A549 (cell line): ENCODE data around the gene PHRF1. TPM values are rescaled to one million over a fixed set of nuclear protein-coding genes. Genes with fewer than 3 reads are reported as not detected.

Source experiments
- ATAC-seq, 2 experiments: fragments of 200-7000 bp in 1 of 2; fragments of >200 bp in 1 of 2; cut with Nextera tagmentation in 1 of 2; cut with Tn5 transposase in 1 of 2; 3 replicates each; pipeline versions ENCODE4 v1.8.0 to v1.9.1; 2018 to 2020; ENCODE audit warnings: mild to moderate bottlenecking in 1 of 2, moderate library complexity in 1 of 2
- CTCF ChIA-PET: fragments of 300-600 bp; sonication (Branson Sonifier 250); formaldehyde crosslinking; extraction: SDS; loops from one replicate; lab custom pipeline; 2021; ENCODE audit warnings: antibody characterized with exemption, inconsistent platforms; lab: Yijun Ruan, JAX
- POLR2A ChIA-PET: fragments of 350-600 bp; formaldehyde crosslinking; extraction: SDS; loops from one replicate; lab custom pipeline; 2021; ENCODE audit warnings: antibody characterized with exemption, inconsistent platforms; lab: Yijun Ruan, JAX
- DNase-seq, 2 experiments: peaks; one replicate each; pipeline versions ENCODE4 v3.0.0 to v3.0.0-alpha.2; 2011 to 2016; ENCODE audit warnings: low read depth in 1 of 2, low spot score in 1 of 2
- FAIRE-seq: peaks from 2 replicates; lab custom pipeline; 2011; peaks lifted over from hg19 to GRCh38; lab: Jason Lieb, UNC
- H3K27ac ChIP-seq, 2 experiments: fragments of >200 bp; sonication (Bioruptor Twin); formaldehyde crosslinking; 3 replicates each; pipeline ENCODE4 v1.5.1; 2016 to 2017
- H3K4me1 ChIP-seq: fragments of >200 bp; sonication (Bioruptor Twin); formaldehyde crosslinking; 3 replicates; pipeline ENCODE4 v1.6.1; 2016
- H3K4me2 ChIP-seq: fragments of >200 bp; sonication (Bioruptor Twin); formaldehyde crosslinking; 3 replicates; pipeline ENCODE4 v1.6.1; 2016
- H3K4me3 ChIP-seq: fragments of >200 bp; sonication (Bioruptor Twin); formaldehyde crosslinking; 3 replicates; pipeline ENCODE4 v1.5.1; 2016
- H3K9me3 ChIP-seq: fragments of >200 bp; sonication (Bioruptor Twin); formaldehyde crosslinking; 3 replicates; pipeline ENCODE4 v1.6.1; 2016
- BHLHE40 ChIP-seq: IDR thresholded peaks from 2 replicates; pipeline ENCODE4 v1.6.1; 2012; ENCODE audit warnings: low read depth, low read length, inconsistent platforms
- CBX2 ChIP-seq: fragments of 200-600 bp; sonication (generic); IDR thresholded peaks from 2 replicates; pipeline ENCODE4 v1.6.1; 2016; ENCODE audit warnings: low read depth, mild to moderate bottlenecking, borderline replicate concordance
- CEBPB ChIP-seq, 2 experiments: fragments of >200 bp in 1 of 2; sonication (Bioruptor Twin) in 1 of 2; formaldehyde crosslinking in 1 of 2; IDR thresholded peaks; 2 replicates each; pipeline ENCODE4 v1.6.1; 2012 to 2016
- EHMT2 ChIP-seq: fragments of 200-600 bp; sonication (generic); IDR thresholded peaks from 2 replicates; pipeline ENCODE4 v1.6.1; 2016; ENCODE audit warnings: antibody characterized with exemption, low read depth, mild to moderate bottlenecking, moderate library complexity
- HEYL ChIP-seq: fragments of 250-450 bp; sonication (Bioruptor Pico); IDR thresholded peaks from 2 replicates; pipeline ENCODE4 v1.8.0; 2021; ENCODE audit warnings: mild to moderate bottlenecking, moderate library complexity
- HOXA7 ChIP-seq: fragments of 250-450 bp; sonication (Bioruptor Pico); IDR thresholded peaks from 2 replicates; pipeline ENCODE4 v1.5.0; 2020; ENCODE audit warnings: mild to moderate bottlenecking, moderate library complexity
- HOXB13 ChIP-seq: fragments of 250-450 bp; sonication (Bioruptor Pico); IDR thresholded peaks from 2 replicates; pipeline ENCODE4 v1.5.0; 2020; ENCODE audit warnings: low read depth, mild to moderate bottlenecking, moderate library complexity
- NFE2L2 ChIP-seq: fragments of 150-350 bp; conservative IDR thresholded peaks from 2 replicates; pipeline ENCODE4 v1.6.1; 2014; ENCODE audit warnings: low read length
- NPAS2 ChIP-seq: fragments of 250-450 bp; sonication (Bioruptor Pico); IDR thresholded peaks from 2 replicates; pipeline ENCODE4 v1.8.0; 2022; ENCODE audit warnings: mild to moderate bottlenecking, moderate library complexity, borderline replicate concordance
- PHF8 ChIP-seq: fragments of 200-600 bp; sonication (generic); IDR thresholded peaks from 2 replicates; pipeline ENCODE4 v1.6.1; 2016; ENCODE audit warnings: low read depth, mild to moderate bottlenecking, antibody characterized with exemption, moderate library complexity, borderline replicate concordance
- POLR2A ChIP-seq: IDR thresholded peaks from 2 replicates; pipeline ENCODE4 v1.6.1; 2012; ENCODE audit warnings: mild to moderate bottlenecking, low read length
- RARB ChIP-seq: fragments of 250-450 bp; sonication (Bioruptor Pico); IDR thresholded peaks from 2 replicates; pipeline ENCODE4 v1.8.0; 2021; ENCODE audit warnings: mild to moderate bottlenecking, moderate library complexity
- RFX5 ChIP-seq: fragments of 450-650 bp; IDR thresholded peaks from 2 replicates; pipeline ENCODE4 v1.7.1; 2014; ENCODE audit warnings: antibody characterized with exemption, mild to moderate bottlenecking, moderate library complexity
- SREBF2 ChIP-seq: fragments of 450-650 bp; IDR thresholded peaks from 2 replicates; pipeline ENCODE4 v1.6.1; 2014; ENCODE audit warnings: mild to moderate bottlenecking, moderate library complexity
- TP53 ChIP-seq: fragments of 250-450 bp; sonication (Bioruptor Pico); IDR thresholded peaks from 2 replicates; pipeline ENCODE4 v1.5.0; 2021; ENCODE audit warnings: mild to moderate bottlenecking, moderate library complexity
- WGBS: methylation state at CpG from one replicate; pipeline ENCODE4 v1.1.6; 2017; ENCODE audit errors: missing lambda C conversion rate; 5-methylcytosine and 5-hydroxymethylcytosine counted together
- polyA plus RNA-seq, 4 experiments: library from polyadenylated mRNA; depleted of rRNA in 3 of 4; stranded (reverse); fragments of >200 nt; fragmentation: RNase III in 1 of 4; extraction: RNeasy Plus Mini Kit Qiagen cat#74134 plus additional on column Dnase treatment in 1 of 4; gene quantifications; 2 replicates in 3 of 4; 3 replicates in 1 of 4; pipeline ENCODE4 v1.2.3, GENCODE V29; 2011 to 2017
- TF ChIP-seq, protein P1 (sequence below): IDR thresholded peaks from 2 replicates; pipeline ENCODE4 v1.6.1; 2012
- TF ChIP-seq, protein P2 (sequence below): IDR thresholded peaks from 2 replicates; pipeline ENCODE4 v1.6.1; 2012
- TF ChIP-seq, protein P3 (sequence below): fragments of >200 bp; sonication (Bioruptor Twin); formaldehyde crosslinking; IDR thresholded peaks from 3 replicates; pipeline ENCODE4 v1.6.1; 2016
- TF ChIP-seq, protein P4 (sequence below): fragments of >200 bp; sonication (Bioruptor Twin); formaldehyde crosslinking; IDR thresholded peaks from 2 replicates; pipeline ENCODE4 v1.6.1; 2016
- TF ChIP-seq, protein P5 (sequence below): fragments of 150-350 bp; IDR thresholded peaks from 2 replicates; pipeline ENCODE4 v1.6.1; 2014; ENCODE audit warnings: low read depth, mild to moderate bottlenecking, low read length
- TF ChIP-seq, protein P6 (sequence below): IDR thresholded peaks from 2 replicates; pipeline ENCODE4 v1.6.1; 2012; ENCODE audit warnings: low read depth, borderline replicate concordance
- TF ChIP-seq, protein P7 (sequence below): fragments of >200 bp; sonication (Bioruptor Twin); formaldehyde crosslinking; IDR thresholded peaks from 3 replicates; pipeline ENCODE4 v1.5.1; 2016

Gene PHRF1
- polyA plus RNA-seq, 2 of the 4 experiments (the other 2 are of a cell fraction): 10.8 to 25.3 TPM

DNA sequence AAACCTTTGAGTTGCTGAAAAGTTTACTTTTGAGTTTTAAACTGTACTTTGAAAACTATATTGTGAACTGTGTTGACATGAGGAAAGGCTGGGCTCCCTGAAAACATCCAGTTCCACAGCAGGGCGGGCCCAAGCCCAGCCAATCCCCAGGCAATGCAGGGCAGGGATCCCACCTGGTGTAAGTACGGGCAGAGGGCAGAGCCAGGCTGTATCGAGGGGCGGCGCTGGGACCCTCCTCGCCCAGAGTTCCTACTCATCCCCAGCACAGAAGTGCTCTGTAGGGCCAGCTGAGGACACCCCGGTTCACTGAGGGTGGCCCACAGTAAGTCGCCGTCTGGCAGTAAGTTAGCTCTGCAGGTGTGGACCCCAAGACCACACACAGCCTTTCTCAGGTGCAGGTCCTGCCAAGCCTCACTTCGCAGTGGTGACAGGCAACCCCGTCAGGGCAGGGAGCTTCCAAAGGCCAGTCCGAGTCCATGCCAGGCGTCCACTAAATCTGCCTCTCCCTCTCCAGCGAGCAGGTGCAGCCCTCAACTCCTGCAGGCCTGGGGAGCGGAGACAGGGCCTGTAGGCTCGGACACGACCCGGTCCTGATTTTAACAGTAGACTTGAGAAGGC is 9.2 kb upstream of the PHRF1 start:
- CTCF ChIA-PET: interaction anchor here (0.6 to 8.3 kb wide), 4 partner anchors 12 to 191 kb away, joined by 3 to 66 read pairs (median 5); no protein-coding TSS in a partner anchor
- FAIRE-seq (no peak), DNase-seq (no peak), ATAC-seq (no peak)
- TF ChIP-seq CEBPB (IDR thresholded peaks at IDR 0.05) (no peak), NFE2L2 (no peak), BHLHE40 (no peak), SREBF2 (no peak), POLR2A (no peak), HEYL (CRISPR knock-in tag) (no peak)
- TF ChIP-seq, protein P1, sequence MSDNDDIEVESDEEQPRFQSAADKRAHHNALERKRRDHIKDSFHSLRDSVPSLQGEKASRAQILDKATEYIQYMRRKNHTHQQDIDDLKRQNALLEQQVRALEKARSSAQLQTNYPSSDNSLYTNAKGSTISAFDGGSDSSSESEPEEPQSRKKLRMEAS: no peak
- TF ChIP-seq, protein P2, sequence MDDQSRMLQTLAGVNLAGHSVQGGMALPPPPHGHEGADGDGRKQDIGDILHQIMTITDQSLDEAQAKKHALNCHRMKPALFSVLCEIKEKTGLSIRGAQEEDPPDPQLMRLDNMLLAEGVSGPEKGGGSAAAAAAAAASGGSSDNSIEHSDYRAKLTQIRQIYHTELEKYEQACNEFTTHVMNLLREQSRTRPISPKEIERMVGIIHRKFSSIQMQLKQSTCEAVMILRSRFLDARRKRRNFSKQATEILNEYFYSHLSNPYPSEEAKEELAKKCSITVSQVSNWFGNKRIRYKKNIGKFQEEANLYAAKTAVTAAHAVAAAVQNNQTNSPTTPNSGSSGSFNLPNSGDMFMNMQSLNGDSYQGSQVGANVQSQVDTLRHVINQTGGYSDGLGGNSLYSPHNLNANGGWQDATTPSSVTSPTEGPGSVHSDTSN: no peak
- POLR2A ChIA-PET: interaction anchor here (1.6 to 2.0 kb wide), 2 partner anchors 9 to 12 kb away, joined by 4 to 7 read pairs; partner anchors contain the start of gene PHRF1
- H3K27ac ChIP-seq: peak overlapping the region in 1 of 2 experiments; percentile 97; a peak in 2 of 6 replicates
- H3K9me3 ChIP-seq: no peaks in the 10 kb centered on the region
- WGBS: 86% methylated on average over 17 of the region's 18 CpGs
- no peak overlapping the region; the same call in 2 of the 3 replicates for H3K4me3 ChIP-seq
- peaks cover 20% of the 10 kb centered on the region for H3K4me1 ChIP-seq
- peak overlapping the region; percentile 98 for H3K4me2 ChIP-seq

DNA sequence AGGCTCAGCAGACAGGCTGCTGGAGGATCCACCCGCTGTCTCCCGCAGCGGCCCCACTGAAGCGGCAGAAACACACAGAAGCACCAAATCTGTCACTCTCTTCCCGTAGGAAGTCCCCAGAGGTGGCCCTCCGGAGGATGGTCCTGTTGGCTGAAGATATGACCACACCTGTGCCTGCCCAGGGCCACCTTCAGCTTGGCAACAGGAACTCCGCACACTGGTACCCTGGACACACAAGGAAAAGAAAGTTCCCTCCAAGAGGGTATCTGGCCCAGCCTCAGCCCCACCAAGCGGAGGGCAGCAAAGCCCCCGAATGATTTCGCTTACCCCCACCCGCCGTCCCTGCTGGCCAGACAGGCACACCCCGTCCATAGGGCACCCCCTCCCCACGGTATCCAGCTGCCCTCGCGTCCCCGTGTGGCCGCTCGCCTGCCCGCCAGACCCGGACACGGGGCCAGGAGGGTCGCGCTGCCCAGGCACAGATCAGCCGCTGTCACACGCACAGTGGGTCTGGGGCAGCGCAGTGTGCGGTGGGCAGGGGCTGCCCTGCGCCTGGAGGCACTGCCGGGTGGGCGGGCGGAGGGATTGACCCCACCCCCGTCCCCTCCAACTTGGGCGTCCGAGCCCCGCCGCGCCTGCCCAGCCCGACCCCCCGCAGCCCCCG is 8.5 kb upstream of the PHRF1 start:
- WGBS: 86% methylated on average over 11 of the region's 41 CpGs
- no peak for DNase-seq
- POLR2A ChIA-PET: interaction anchor here (1.6 to 2.0 kb wide), 2 partner anchors 8 to 13 kb away, joined by 4 to 7 read pairs; partner anchors contain the start of gene PHRF1
- ATAC-seq: peak; percentile 14 to 20; a peak in 5 of 6 replicates
- no peak for FAIRE-seq
- Histone ChIP-seq H3K9me3 (no peaks in the 10 kb centered on the region), H3K4me1 (peaks cover 14% of the 10 kb centered on the region), H3K27ac (peak overlapping the region; percentile 95 to 97), H3K4me2 (peak overlapping the region; percentile 98)
- CTCF ChIA-PET: interaction anchor here (0.6 to 8.3 kb wide), 3 partner anchors 12 to 191 kb away, joined by 3 to 66 read pairs (median 6); no protein-coding TSS in a partner anchor
- TF ChIP-seq, protein P3, sequence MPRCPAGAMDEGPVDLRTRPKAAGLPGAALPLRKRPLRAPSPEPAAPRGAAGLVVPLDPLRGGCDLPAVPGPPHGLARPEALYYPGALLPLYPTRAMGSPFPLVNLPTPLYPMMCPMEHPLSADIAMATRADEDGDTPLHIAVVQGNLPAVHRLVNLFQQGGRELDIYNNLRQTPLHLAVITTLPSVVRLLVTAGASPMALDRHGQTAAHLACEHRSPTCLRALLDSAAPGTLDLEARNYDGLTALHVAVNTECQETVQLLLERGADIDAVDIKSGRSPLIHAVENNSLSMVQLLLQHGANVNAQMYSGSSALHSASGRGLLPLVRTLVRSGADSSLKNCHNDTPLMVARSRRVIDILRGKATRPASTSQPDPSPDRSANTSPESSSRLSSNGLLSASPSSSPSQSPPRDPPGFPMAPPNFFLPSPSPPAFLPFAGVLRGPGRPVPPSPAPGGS: no peak
- TF ChIP-seq, protein P4, sequence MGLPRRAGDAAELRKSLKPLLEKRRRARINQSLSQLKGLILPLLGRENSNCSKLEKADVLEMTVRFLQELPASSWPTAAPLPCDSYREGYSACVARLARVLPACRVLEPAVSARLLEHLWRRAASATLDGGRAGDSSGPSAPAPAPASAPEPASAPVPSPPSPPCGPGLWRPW: no peak
- no peak for TF ChIP-seq BHLHE40
- no peak for TF ChIP-seq TP53 (CRISPR knock-in tag)
- TF ChIP-seq HEYL (CRISPR knock-in tag): no peak
- no peak for TF ChIP-seq POLR2A
- TF ChIP-seq CEBPB (IDR thresholded peaks at IDR 0.05): no peak
- TF ChIP-seq EHMT2: no peak
- TF ChIP-seq HOXB13 (CRISPR knock-in tag): no peak
- TF ChIP-seq, protein P1: no peak
- no peak for TF ChIP-seq HOXA7 (CRISPR knock-in tag)
- no peak for TF ChIP-seq NPAS2
- TF ChIP-seq, protein P5, sequence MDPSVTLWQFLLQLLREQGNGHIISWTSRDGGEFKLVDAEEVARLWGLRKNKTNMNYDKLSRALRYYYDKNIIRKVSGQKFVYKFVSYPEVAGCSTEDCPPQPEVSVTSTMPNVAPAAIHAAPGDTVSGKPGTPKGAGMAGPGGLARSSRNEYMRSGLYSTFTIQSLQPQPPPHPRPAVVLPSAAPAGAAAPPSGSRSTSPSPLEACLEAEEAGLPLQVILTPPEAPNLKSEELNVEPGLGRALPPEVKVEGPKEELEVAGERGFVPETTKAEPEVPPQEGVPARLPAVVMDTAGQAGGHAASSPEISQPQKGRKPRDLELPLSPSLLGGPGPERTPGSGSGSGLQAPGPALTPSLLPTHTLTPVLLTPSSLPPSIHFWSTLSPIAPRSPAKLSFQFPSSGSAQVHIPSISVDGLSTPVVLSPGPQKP: no peak
- TF ChIP-seq RARB (CRISPR knock-in tag): no peak
- TF ChIP-seq, protein P6, sequence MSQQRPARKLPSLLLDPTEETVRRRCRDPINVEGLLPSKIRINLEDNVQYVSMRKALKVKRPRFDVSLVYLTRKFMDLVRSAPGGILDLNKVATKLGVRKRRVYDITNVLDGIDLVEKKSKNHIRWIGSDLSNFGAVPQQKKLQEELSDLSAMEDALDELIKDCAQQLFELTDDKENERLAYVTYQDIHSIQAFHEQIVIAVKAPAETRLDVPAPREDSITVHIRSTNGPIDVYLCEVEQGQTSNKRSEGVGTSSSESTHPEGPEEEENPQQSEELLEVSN: no peak
- no peak for TF ChIP-seq CBX2
- no peak for TF ChIP-seq PHF8
- TF ChIP-seq, protein P7, sequence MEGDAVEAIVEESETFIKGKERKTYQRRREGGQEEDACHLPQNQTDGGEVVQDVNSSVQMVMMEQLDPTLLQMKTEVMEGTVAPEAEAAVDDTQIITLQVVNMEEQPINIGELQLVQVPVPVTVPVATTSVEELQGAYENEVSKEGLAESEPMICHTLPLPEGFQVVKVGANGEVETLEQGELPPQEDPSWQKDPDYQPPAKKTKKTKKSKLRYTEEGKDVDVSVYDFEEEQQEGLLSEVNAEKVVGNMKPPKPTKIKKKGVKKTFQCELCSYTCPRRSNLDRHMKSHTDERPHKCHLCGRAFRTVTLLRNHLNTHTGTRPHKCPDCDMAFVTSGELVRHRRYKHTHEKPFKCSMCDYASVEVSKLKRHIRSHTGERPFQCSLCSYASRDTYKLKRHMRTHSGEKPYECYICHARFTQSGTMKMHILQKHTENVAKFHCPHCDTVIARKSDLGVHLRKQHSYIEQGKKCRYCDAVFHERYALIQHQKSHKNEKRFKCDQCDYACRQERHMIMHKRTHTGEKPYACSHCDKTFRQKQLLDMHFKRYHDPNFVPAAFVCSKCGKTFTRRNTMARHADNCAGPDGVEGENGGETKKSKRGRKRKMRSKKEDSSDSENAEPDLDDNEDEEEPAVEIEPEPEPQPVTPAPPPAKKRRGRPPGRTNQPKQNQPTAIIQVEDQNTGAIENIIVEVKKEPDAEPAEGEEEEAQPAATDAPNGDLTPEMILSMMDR: no peak
- TF ChIP-seq RFX5: no peak
- TF ChIP-seq, all 56 proteins: peak for 0
- peak overlapping the region; percentile 91 for H3K4me3 ChIP-seq
